K562 (cell line): ENCODE results near the gene WWOX. TPM values are rescaled to one million over a fixed set of nuclear protein-coding genes. Genes with fewer than 3 reads are reported as not detected.

Source experiments
- ADNP ChIP-seq: fragments of 200-800 bp; sonication (Bioruptor generic); IDR thresholded peaks from 2 replicates; pipeline ENCODE4 v1.6.1; 2016; ENCODE audit warnings: missing genetic modification characterization, missing compliant biosample characterization
- CAMTA2 ChIP-seq: fragments of 250-450 bp; sonication (Bioruptor Pico); conservative IDR thresholded peaks from 2 replicates; pipeline ENCODE4 v1.5.1; 2022
- CHD7 ChIP-seq: fragments of 200-600 bp; sonication (generic); IDR thresholded peaks from one replicate; pipeline ENCODE4 v1.6.1; 2012; ENCODE audit warnings: mild to moderate bottlenecking, low read depth, low read length, inconsistent platforms
- DLX4 ChIP-seq: fragments of 250-450 bp; sonication (Bioruptor Pico); IDR thresholded peaks from 2 replicates; pipeline ENCODE4 v1.6.1; 2021; ENCODE audit warnings: mild to moderate bottlenecking
- ELF4 ChIP-seq: fragments of 450-650 bp; formaldehyde crosslinking; IDR thresholded peaks from 2 replicates; pipeline ENCODE4 v1.4.0; 2022; ENCODE audit warnings: missing genetic modification characterization
- polyA plus RNA-seq, 8 experiments: library from polyadenylated mRNA; depleted of rRNA in 4 of 8; stranded (reverse) in 5 of 8; unstranded in 3 of 8; fragments of >200 nt; fragmentation: Nextera tagmentation in 2 of 8; fragmentation: Illumina TruSeq in 1 of 8; extraction: Ambion mirVana in 2 of 8; extraction: Trizol in 1 of 8; gene quantifications; 2 replicates each; pipeline versions ENCODE4 v1.2.1 to v1.2.3, GENCODE V29; 2011 to 2014; ENCODE audit warnings: inconsistent platforms in 1 of 8, missing spikeins in 1 of 8
- total RNA-seq, 7 experiments: library from RNA; depleted of rRNA in 6 of 7; stranded (reverse); fragments of >200 nt in 6 of 7; fragmentation: Illumina TruSeq in 2 of 7; extraction: Trizol in 2 of 7; gene quantifications; 2 replicates each; pipeline versions ENCODE4 v1.2.1 to v1.2.3, GENCODE V29; 2011 to 2021; ENCODE audit warnings: low replicate concordance in 1 of 7

The WWOX gene
- total and polyA plus RNA-seq, 9 of the 15 experiments (the other 6 are each of a cell fraction or from before 2014, with no cell fraction given): 1.6 to 22.7 (median 8.1) TPM

- TF ChIP-seq CHD7: no peak
- no peak for TF ChIP-seq ADNP (tag)
- no peak for TF ChIP-seq ELF4 (CRISPR knock-in tag)
- no peak for TF ChIP-seq CAMTA2 (CRISPR knock-in tag)
- TF ChIP-seq DLX4 (CRISPR knock-in tag): no peak
These were observed 478.2 kb downstream of the WWOX start (continued) for GRCh38 chr16:78577630-78578029.
